ENCODE measurements around the gene SLC23A2. TPM values are rescaled to one million over a fixed set of nuclear protein-coding genes. Genes with fewer than 3 reads are reported as not detected.
"Not testable (repeated sequence)": the region's sequence is repeated elsewhere in the genome, so short reads cannot be mapped to it uniquely, and the experiment has no call there.

Gene SLC23A2
- total RNA-seq, 1 donor from 2014 or later: 20.4 TPM

DNA sequence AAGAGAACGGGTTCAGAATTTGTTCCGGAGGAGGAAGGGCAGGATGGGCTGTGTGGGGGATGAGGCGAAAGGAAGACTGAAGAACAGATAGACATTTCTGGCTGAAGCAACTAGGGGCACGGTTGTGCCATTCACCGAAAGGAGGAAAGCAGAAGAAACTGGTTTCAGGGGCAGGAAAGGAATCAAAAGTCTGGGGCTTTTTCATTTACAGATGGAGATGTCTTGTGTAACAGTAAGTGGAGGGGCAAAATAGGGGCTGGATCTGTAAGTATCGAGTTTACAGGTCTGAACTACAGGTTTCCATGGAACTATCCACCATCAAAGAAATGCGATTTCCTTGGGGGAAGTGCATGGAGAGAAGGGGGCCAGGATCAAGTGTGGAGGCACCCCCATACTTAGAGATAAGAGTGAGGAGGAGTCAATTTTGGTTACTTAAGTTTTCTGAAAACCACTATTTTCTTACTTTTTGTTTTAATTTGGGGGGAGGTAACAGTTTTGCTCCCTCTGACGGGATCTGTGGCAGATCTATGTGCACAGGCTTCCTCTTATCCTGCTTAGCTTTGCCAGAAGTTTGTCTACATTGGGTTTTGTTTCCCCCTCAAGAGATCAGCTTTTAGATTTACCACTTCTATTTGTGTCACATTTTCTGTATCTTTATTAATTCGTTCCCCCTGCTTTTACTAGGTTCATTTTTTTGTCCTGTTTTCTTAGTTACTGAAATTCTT lies 120.1 kb downstream of the SLC23A2 start:
- intact Hi-C loops (cut with micrococcal nuclease): no loop called here

DNA sequence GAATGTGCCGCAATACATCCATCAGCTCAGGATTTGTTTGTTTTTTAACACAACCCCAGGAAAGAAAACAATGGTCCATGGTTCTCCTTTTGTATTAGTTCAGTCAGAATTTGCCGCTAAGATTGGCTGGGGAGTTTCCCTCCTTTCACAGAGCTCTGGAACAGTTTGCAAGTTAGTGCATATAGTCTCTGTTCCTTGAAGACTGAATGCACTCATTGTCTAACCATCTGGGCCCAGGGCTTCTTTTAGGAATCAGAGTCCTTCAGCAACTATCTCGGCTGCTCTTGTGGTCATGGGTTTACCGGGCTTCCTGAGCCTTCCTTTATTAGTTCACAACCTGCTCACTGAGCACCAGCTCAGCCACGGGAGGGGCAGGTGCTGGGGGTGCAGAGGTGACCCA lies 121.3 kb downstream of the SLC23A2 start:
- intact Hi-C loops (cut with micrococcal nuclease): no loop called here

GRCh38 chr20:4878099-4878498 lies 123.2 kb downstream of the SLC23A2 start:
- intact Hi-C loops (cut with micrococcal nuclease): not testable (repeated sequence)

DNA sequence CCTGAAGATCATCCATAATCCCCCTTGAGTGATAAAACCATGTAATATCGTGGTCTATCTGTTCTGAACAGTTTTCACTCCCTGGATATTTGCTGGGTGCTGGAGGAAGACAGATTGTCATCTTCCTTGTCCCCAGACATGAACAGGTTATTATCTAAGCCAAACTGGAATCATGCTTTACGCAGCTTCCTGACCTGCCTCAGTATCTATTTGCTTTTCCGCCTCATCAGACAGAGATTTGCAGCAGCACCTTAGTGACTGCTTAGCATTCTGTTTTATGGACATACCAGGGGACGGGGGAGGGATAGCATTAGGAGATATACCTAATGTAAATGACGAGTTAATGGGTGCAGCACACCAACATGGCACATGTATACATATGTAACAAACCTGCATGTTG lies 124.6 kb downstream of the SLC23A2 start:
- intact Hi-C loops (cut with micrococcal nuclease): no loop called here

DNA sequence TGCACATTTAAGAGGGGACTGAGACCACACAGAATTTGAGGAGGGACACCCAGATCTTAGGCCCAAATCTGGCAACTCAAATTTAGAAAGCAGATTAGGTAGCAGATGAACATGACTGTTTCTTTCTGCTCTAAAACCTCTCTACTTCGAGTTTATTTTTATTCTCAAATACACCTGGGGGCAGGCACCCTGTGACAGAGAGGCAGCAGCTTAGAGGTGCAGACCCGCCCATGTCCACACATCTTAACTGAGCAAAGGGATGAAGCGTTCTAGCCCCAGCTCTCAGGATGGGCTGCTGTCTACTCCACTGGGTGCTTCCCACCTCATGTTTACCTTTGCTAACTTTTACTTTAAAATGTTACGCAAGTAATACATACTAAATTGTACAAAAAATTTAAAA lies 125.0 kb downstream of the SLC23A2 start:
- intact Hi-C loops (cut with micrococcal nuclease): no loop called here

DNA sequence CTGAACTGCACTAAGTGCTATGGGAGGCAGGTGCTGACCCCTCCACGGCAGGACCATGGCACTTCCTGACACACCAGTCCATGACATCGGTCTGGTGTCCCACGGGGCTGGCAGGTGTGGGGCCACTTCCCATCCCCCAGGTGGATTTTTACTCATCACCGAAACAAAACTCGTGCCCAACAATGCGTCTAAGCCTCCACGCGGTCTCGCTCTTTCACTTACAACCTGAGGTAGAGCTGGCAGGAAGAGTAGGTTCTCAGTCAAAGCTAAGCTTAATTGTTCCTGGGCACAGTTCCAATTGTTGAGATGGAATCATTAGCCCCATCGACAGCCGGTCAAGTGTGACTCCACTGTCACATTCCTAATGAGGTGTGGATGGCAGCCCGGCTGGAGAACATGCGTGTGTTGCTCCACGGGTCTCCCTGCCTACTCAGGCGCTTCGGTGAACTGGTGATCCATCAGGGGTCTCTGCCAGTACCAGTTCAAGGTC lies 125.7 kb downstream of the SLC23A2 start:
- intact Hi-C loops (cut with micrococcal nuclease): no loop called here

DNA sequence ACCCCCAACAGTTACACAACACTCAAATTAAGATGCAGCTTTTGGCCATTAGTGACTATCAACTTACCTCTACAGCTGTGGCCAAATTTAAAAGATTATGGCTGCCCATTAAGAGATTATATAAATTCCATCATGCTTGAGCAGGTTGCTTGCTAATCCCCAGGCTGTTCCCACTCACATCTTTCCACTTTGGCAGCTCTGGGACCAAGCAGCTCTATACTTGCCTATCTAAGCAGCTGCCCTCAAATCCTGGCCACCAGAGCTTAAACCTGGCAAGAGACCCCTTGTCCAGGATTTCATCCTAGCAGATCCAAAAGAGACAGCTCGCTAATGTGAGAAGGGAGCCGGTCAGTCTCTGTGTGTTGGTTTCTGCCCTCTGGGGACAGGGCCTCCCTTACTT lies 127.9 kb downstream of the SLC23A2 start:
- intact Hi-C loops (cut with micrococcal nuclease): no loop called here

GRCh38 chr20:4871486-4871885 lies 129.8 kb downstream of the SLC23A2 start:
- intact Hi-C loops (cut with micrococcal nuclease): no loop called here

DNA sequence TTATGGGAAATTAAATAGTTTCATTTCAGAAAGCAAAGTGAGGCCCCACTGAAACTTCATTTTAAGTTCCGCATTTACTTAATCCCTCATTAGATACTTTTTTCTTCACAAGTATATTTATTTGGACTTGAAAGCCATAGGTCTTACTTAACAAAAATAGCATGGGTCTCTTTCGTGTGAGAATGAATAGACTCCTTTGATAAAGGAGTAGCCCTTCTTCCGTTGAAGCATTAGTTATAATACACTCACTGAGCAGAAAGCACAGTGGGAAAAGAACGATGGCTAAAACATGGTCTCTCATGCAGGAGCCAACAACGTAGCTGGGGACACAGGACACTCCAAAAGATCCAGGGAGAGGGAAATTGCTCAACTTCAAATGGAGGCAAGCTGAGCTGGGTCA lies 130.4 kb downstream of the SLC23A2 start:
- intact Hi-C loops (cut with micrococcal nuclease): no loop called here

- intact Hi-C loops (cut with micrococcal nuclease): loop anchor here (5.0 kb wide), 1 partner anchor 57 kb away; no protein-coding TSS in a partner anchor
Measured at GRCh38 chr20:4869290-4870193, 131.8 kb downstream of the SLC23A2 start.

- intact Hi-C loops (cut with micrococcal nuclease): loop anchor here (5.0 kb wide), 1 partner anchor 55 kb away; no protein-coding TSS in a partner anchor
Measured at GRCh38 chr20:4867051-4867450, 134.3 kb downstream of the SLC23A2 start.

GRCh38 chr20:4866429-4866828 lies 134.9 kb downstream of the SLC23A2 start:
- intact Hi-C loops (cut with micrococcal nuclease): loop anchor here (5.0 kb wide), 1 partner anchor 54 kb away; no protein-coding TSS in a partner anchor

- intact Hi-C loops (cut with micrococcal nuclease): no loop called here
Measured at GRCh38 chr20:4864311-4864752, 137.0 kb downstream of the SLC23A2 start.

- intact Hi-C loops (cut with micrococcal nuclease): no loop called here
Measured at GRCh38 chr20:4862661-4863060, 138.6 kb downstream of the SLC23A2 start.

DNA sequence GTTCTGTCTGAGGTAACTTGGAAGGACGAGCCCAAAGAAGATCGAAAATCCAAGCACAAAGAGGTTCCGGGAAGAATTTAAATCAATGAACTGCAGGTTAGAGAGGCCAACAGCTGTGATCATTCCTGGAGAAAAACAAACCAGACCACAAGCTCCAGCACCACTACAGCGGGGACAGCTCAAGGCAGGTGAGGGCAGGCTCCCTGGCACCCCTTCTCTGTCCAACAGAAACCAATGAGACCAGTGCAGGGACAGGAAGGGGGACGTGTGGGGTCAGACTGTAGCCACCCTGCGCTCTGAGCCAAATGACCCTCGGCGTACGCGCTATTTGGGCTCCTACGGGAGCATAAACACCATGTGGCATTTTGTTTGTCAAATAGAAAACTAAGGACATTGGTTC lies 139.3 kb downstream of the SLC23A2 start:
- intact Hi-C loops (cut with micrococcal nuclease): no loop called here

DNA sequence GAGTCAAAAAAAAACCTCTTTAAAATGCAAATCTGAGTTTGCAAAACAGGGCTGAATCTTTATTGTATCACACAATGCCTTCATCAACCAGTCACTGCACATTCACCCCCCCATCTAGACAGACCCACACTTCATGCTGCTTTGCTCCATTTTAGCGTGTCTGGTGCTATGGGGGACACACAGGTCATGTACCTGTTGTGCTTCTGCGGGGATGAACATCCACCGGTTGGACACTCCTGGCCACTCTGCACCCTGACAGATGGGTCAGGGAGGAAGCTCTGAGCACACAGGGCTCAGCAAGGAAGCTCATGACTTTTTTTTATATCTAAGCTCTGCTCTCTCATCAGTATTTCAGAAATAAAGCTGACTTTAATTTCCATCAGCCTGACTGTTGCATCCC lies 143.3 kb downstream of the SLC23A2 start:
- intact Hi-C loops (cut with micrococcal nuclease): no loop called here

- intact Hi-C loops (cut with micrococcal nuclease): no loop called here
Measured at GRCh38 chr20:4856022-4856755, 145.1 kb downstream of the SLC23A2 start.

- intact Hi-C loops (cut with micrococcal nuclease): no loop called here
Measured at GRCh38 chr20:4855555-4855954, 145.8 kb downstream of the SLC23A2 start.

GRCh38 chr20:4855097-4855496 lies 146.2 kb downstream of the SLC23A2 start:
- intact Hi-C loops (cut with micrococcal nuclease): no loop called here

DNA sequence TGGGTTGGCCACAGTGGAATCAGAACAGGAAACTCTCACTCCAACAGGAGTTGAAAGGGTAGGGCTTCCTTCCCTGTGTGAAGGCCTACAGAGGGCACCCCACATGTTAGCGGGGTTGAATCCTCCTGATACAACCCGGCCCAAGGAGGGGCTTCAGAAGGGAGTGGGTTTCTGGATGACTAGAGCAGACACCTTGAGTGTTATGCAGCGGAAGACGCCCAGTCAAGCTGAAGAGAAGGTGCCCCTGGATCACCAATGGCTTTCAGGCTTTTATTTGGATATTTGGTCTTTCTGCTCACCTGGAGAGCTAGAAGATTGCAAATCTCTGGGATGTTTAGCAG lies 146.8 kb downstream of the SLC23A2 start:
- intact Hi-C loops (cut with micrococcal nuclease): no loop called here

DNA sequence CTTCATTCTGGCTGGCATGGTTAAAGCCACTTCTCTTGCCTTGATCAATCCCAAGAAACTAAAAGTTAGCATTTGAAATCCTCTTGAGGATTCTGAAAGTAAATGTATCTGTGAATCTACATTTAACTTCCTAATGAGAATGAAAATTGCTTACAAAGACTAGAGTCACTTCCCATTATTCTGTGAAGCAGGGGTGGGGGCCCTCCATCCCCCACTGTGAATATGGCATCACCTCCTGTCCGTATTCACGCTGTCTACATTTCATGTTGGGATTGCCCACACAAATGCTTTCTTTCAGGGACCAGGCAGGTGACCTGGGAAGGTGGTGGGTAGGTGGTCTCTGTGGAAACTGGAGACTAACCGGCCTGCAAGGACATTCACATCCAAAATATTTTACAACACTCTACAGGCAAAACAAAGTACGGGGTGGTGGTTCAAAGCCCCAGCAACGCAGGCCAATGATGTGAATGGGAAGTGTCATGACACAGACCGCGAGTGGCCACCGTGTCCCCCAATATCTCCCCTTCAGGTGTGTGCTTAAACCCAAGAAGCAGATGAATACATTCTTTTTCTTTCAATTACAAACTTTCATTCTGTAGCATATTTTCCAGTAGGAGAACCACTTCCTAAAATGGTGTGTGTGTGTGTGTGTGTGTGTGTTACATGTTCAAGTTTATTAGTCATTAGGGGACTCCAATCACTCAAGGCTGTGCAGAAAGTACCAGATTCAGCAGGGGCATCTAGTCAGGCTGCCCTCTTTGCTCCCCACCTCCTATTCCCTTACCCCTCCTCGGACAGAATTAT lies 147.4 kb downstream of the SLC23A2 start:
- intact Hi-C loops (cut with micrococcal nuclease): no loop called here
